ENCODE measurements around the gene FAAH. TPM values are rescaled to one million over a fixed set of nuclear protein-coding genes. Genes with fewer than 3 reads are reported as not detected.

FAAH gene
- total and polyA plus RNA-seq, 2 of the 13 experiments (the other 11 are each of a cell fraction or from before 2014, with no cell fraction given): 5.4 to 11.0 TPM

DNA sequence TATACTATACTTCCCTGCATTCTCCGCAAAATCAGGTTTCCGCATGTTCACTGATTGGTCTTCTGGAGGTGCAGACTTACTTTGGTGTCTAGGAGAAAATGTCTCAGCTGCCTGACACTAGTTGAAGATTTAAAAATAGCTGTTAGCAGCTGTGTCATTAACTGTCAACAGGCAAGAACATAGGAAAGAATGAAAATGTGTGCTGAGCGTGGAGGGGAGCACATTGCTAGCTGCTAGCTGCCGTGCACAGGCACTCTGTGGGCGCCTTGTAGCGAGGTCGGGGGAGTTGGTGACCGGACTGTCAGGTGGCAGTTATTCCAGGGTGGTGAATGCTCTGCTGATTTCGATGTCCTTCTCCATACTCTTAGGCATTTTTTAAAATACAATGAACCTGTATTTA, 5.2 kb downstream of the FAAH start:
- no peak for DNase-seq (ENCODE audit: low spot score)
- intact Hi-C loops (cut with micrococcal nuclease; ENCODE audit: unreplicated experiment) (no loop called here), in situ Hi-C loops (cut with HindIII; ENCODE audit: extremely low pct_ligation_motif_present, low pct_unique_long_range_greater_than_20kb) (no loop called here)
- ChIA-PET CTCF (ENCODE audit: low intra/inter-chr PET ratio, low total read pairs) (no interaction called here), POLR2A (interaction anchor here (0.6 kb wide), 1 partner anchor 204 kb away, joined by 3 read pairs; no protein-coding TSS in a partner anchor)
- Histone ChIP-seq H3K4me2 (ENCODE audit: low read depth, low read length) (no peak overlapping the region), H3K27ac (ENCODE audit: extremely low read length, insufficient read depth, low read length) (no peak overlapping the region), H4K20me1 (ENCODE audit: insufficient read depth, low read length) (no peaks in the 10 kb centered on the region), H3K9me3 (ENCODE audit: low read length) (no peaks in the 10 kb centered on the region), H2AFZ (ENCODE audit: low read length) (no peak overlapping the region), H3K27me3 (ENCODE audit: control insufficient read depth in 1 of 2, insufficient read depth in 2 of 2, low read length in 2 of 2) (no peaks in the 10 kb centered on the region), H3K4me1 (ENCODE audit: insufficient read depth, low read length) (peaks cover 36% of the 10 kb centered on the region), H3K9ac (ENCODE audit: insufficient read depth, low read depth, low read length) (no peak overlapping the region), H3K79me2 (ENCODE audit: insufficient read depth, low read length) (no peaks in the 10 kb centered on the region), H3K36me3 (replicated peaks in 1 of 2; ENCODE audit: control insufficient read depth in 1 of 2, insufficient read depth in 2 of 2, low read length in 2 of 2) (no peaks in the 10 kb centered on the region), H3K4me3 (replicated peaks in 1 of 3; ENCODE audit: insufficient read depth in 1 of 3, low read depth in 2 of 3, low read length in 3 of 3) (no peak overlapping the region)
- 85% methylated on average over 9 of the region's 9 CpGs for WGBS (ENCODE audit: low lambda C conversion rate)
- no peak for ATAC-seq
- no peak for TF ChIP-seq SP2 (CRISPR knock-in tag; IDR thresholded peaks at IDR 0.05)
- no peak for TF ChIP-seq ETV5 (CRISPR knock-in tag; IDR thresholded peaks at IDR 0.05; ENCODE audit: borderline replicate concordance)
- no peak for TF ChIP-seq ZNF678 (CRISPR knock-in tag; IDR thresholded peaks at IDR 0.05)
- TF ChIP-seq ZNF556 (CRISPR knock-in tag; IDR thresholded peaks at IDR 0.05; ENCODE audit: borderline replicate concordance): no peak
- no peak for TF ChIP-seq ZNF674 (CRISPR knock-in tag; IDR thresholded peaks at IDR 0.05; ENCODE audit: low read depth)
- no peak for FAIRE-seq
- BruUV-seq (replicated peaks): no TSS peak

- CTCF ChIA-PET (ENCODE audit: low intra/inter-chr PET ratio, low total read pairs): no interaction called here
- Histone ChIP-seq H3K36me3 (replicated peaks in 1 of 2; ENCODE audit: control insufficient read depth in 1 of 2, insufficient read depth in 2 of 2, low read length in 2 of 2) (no peaks in the 10 kb centered on the region), H4K20me1 (ENCODE audit: insufficient read depth, low read length) (no peaks in the 10 kb centered on the region), H3K4me1 (ENCODE audit: insufficient read depth, low read length) (peaks cover 25% of the 10 kb centered on the region), H3K27me3 (ENCODE audit: control insufficient read depth in 1 of 2, insufficient read depth in 2 of 2, low read length in 2 of 2) (no peaks in the 10 kb centered on the region), H3K79me2 (ENCODE audit: insufficient read depth, low read length) (no peaks in the 10 kb centered on the region), H3K9me3 (ENCODE audit: low read length) (no peaks in the 10 kb centered on the region), H3K4me2 (ENCODE audit: low read depth, low read length) (no peak overlapping the region), H2AFZ (ENCODE audit: low read length) (no peak overlapping the region), H3K27ac (ENCODE audit: extremely low read length, insufficient read depth, low read length) (no peak overlapping the region), H3K9ac (ENCODE audit: insufficient read depth, low read depth, low read length) (no peak overlapping the region), H3K4me3 (replicated peaks in 1 of 3; ENCODE audit: insufficient read depth in 1 of 3, low read depth in 2 of 3, low read length in 3 of 3) (no peak overlapping the region)
- in situ Hi-C loops (cut with HindIII; ENCODE audit: extremely low pct_ligation_motif_present, low pct_unique_long_range_greater_than_20kb): no loop called here
- FAIRE-seq: no peak
- DNase-seq (ENCODE audit: low spot score): no peak
- intact Hi-C loops (cut with micrococcal nuclease; ENCODE audit: unreplicated experiment): no loop called here
- no TSS peak for BruUV-seq (replicated peaks)
- POLR2A ChIA-PET: no interaction called here
- ATAC-seq: no peak
- 53% methylated on average over 4 of the region's 4 CpGs for WGBS (ENCODE audit: low lambda C conversion rate)
- no peak for TF ChIP-seq POLR2G (IDR thresholded peaks at IDR 0.05; ENCODE audit: low read depth, low read length)
- no peak for TF ChIP-seq CHD4 (IDR thresholded peaks at IDR 0.05; ENCODE audit: borderline replicate concordance, low read length)
- no peak for TF ChIP-seq KLF9 (CRISPR knock-in tag; IDR thresholded peaks at IDR 0.05; ENCODE audit: low read depth)
- TF ChIP-seq, protein P1, sequence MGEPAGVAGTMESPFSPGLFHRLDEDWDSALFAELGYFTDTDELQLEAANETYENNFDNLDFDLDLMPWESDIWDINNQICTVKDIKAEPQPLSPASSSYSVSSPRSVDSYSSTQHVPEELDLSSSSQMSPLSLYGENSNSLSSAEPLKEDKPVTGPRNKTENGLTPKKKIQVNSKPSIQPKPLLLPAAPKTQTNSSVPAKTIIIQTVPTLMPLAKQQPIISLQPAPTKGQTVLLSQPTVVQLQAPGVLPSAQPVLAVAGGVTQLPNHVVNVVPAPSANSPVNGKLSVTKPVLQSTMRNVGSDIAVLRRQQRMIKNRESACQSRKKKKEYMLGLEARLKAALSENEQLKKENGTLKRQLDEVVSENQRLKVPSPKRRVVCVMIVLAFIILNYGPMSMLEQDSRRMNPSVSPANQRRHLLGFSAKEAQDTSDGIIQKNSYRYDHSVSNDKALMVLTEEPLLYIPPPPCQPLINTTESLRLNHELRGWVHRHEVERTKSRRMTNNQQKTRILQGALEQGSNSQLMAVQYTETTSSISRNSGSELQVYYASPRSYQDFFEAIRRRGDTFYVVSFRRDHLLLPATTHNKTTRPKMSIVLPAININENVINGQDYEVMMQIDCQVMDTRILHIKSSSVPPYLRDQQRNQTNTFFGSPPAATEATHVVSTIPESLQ (CRISPR knock-in tag; conservative IDR thresholded peaks at IDR 0.05): no peak
- no peak for TF ChIP-seq ZNF552 (CRISPR knock-in tag; IDR thresholded peaks at IDR 0.05; ENCODE audit: borderline replicate concordance)
- TF ChIP-seq FOXC1 (CRISPR knock-in tag; IDR thresholded peaks at IDR 0.05; ENCODE audit: borderline replicate concordance): no peak
- TF ChIP-seq, protein P2, sequence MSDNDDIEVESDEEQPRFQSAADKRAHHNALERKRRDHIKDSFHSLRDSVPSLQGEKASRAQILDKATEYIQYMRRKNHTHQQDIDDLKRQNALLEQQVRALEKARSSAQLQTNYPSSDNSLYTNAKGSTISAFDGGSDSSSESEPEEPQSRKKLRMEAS (IDR thresholded peaks at IDR 0.05): no peak
- no peak for TF ChIP-seq MXD1 (CRISPR knock-in tag; IDR thresholded peaks at IDR 0.05)
- TF ChIP-seq MAFK (conservative IDR thresholded peaks at IDR 0.05 in 1 of 2, IDR thresholded peaks at IDR 0.05 in 1 of 2; ENCODE audit: low read length in 2 of 2): no peak
- TF ChIP-seq, protein P3, sequence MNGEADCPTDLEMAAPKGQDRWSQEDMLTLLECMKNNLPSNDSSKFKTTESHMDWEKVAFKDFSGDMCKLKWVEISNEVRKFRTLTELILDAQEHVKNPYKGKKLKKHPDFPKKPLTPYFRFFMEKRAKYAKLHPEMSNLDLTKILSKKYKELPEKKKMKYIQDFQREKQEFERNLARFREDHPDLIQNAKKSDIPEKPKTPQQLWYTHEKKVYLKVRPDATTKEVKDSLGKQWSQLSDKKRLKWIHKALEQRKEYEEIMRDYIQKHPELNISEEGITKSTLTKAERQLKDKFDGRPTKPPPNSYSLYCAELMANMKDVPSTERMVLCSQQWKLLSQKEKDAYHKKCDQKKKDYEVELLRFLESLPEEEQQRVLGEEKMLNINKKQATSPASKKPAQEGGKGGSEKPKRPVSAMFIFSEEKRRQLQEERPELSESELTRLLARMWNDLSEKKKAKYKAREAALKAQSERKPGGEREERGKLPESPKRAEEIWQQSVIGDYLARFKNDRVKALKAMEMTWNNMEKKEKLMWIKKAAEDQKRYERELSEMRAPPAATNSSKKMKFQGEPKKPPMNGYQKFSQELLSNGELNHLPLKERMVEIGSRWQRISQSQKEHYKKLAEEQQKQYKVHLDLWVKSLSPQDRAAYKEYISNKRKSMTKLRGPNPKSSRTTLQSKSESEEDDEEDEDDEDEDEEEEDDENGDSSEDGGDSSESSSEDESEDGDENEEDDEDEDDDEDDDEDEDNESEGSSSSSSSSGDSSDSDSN (CRISPR knock-in tag; IDR thresholded peaks at IDR 0.05): no peak
Observed at GRCh38 chr1:46400421-46400820, 6.3 kb downstream of the FAAH start.
